Measurements from ENCODE around the gene MPPE1. TPM values are rescaled to one million over a fixed set of nuclear protein-coding genes. Genes with fewer than 3 reads are reported as not detected.
A peak's percentile ranks its signal among the peaks of the same experiment; 100 is the strongest.

MPPE1 gene
- total and polyA plus RNA-seq, 10 of the 15 experiments (the other 5 are each of a cell fraction or from before 2014, with no cell fraction given): 13.8 to 34.5 (median 27.6) TPM

DNA sequence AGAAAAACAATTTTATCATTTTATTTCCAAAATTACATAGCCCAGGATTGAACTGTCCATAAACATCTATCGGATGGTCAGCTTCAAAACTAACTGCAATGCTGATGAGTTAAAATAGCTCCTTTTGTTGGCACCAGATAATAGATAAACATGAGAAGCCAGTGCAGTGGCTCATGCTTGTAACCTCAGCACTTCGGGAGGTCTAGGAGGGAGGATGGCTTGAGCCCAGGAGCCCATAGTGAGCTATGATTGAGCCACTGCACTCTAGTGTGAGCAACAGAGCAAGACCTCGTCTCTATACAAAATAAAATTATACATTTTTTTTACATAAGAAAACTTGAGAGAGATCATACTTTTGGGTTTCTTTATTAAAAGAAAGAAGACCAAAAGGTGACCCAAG, 38.6 kb upstream of the MPPE1 start:
- ChIA-PET CTCF (interaction anchor here (0.9 to 1.5 kb wide), 2 partner anchors 9 to 93 kb away, joined by 3 to 18 read pairs; no protein-coding TSS in a partner anchor), RAD21 (ENCODE audit: unreplicated experiment) (interaction anchor here (1.1 kb wide), 2 partner anchors 8 to 9 kb away, joined by 3 read pairs; no protein-coding TSS in a partner anchor), POLR2A (no interaction called here), SMC1A (ENCODE audit: uncharacterized antibody, unreplicated experiment) (interaction anchor here (0.8 to 1.1 kb wide), 3 partner anchors 8 to 41 kb away, joined by 3 to 5 read pairs (median 3); no protein-coding TSS in a partner anchor)
- no peaks in the 10 kb centered on the region for H3K36me3 ChIP-seq (ENCODE audit: control insufficient read depth in 2 of 2, insufficient read depth in 2 of 2, low read length in 1 of 2)
- no TSS peak for BruUV-seq (replicated peaks)
- peak overlapping the region; percentile 76 for H3K9ac ChIP-seq (ENCODE audit: control insufficient read depth, insufficient read depth, low read length)
- ATAC-seq (peak; percentile 67), FAIRE-seq (peak; percentile 85), DNase-seq (ENCODE audit: low read depth, low spot score) (no peak)
- WGBS (ENCODE audit: insufficient coverage, insufficient replicate concordance, low lambda C conversion rate, missing lambda C conversion rate): 33% methylated on average over 3 of the region's 3 CpGs
- H4K20me1 ChIP-seq (ENCODE audit: control insufficient read depth, insufficient read depth): no peaks in the 10 kb centered on the region
- peak overlapping the region; percentile 66 for H3K4me3 ChIP-seq
- intact Hi-C loops (cut with micrococcal nuclease; ENCODE audit: unreplicated experiment) (no loop called here), in situ Hi-C loops (cut with MboI) (no loop called here)
- peak overlapping the region; percentile 63 for H2AFZ ChIP-seq (ENCODE audit: control insufficient read depth, low read depth, low read length)
- H3K4me2 ChIP-seq (ENCODE audit: control insufficient read depth, insufficient read depth): peak overlapping the region; percentile 84
- H3K9me3 ChIP-seq (replicated peaks; ENCODE audit: control insufficient read depth, insufficient read depth, low read length): no peaks in the 10 kb centered on the region
- H3K4me1 ChIP-seq (ENCODE audit: control insufficient read depth, insufficient read depth, low read length): no peaks in the 10 kb centered on the region
- H3K79me2 ChIP-seq (ENCODE audit: control insufficient read depth, insufficient read depth, low read length): no peaks in the 10 kb centered on the region
- peak overlapping the region; percentile 15; the same call in 1 of the 2 replicates for H3K27ac ChIP-seq (ENCODE audit: control insufficient read depth, insufficient read depth)
- H3K27me3 ChIP-seq (replicated peaks in 1 of 2; ENCODE audit: control insufficient read depth in 2 of 2, insufficient read depth in 2 of 2, low read length in 1 of 2): no peaks in the 10 kb centered on the region
- TF ChIP-seq TCF12 (IDR thresholded peaks at IDR 0.05; ENCODE audit: low read depth, low read length) (no peak), ETV6 (conservative IDR thresholded peaks at IDR 0.05 in 1 of 2, IDR thresholded peaks at IDR 0.05 in 1 of 2; ENCODE audit: borderline replicate concordance in 1 of 2, low read depth in 1 of 2) (no peak), IKZF1 (conservative IDR thresholded peaks at IDR 0.05) (no peak), RELA (IDR thresholded peaks at IDR 0.05; ENCODE audit: borderline replicate concordance, partially characterized antibody) (no peak), NFYB (IDR thresholded peaks at IDR 0.05; ENCODE audit: insufficient read depth, low read depth, low read length) (no peak), JUND (IDR thresholded peaks at IDR 0.05; ENCODE audit: low read depth, low read length) (no peak), HSF1 (IDR thresholded peaks at IDR 0.05; ENCODE audit: low read depth, low read length) (no peak), PML (IDR thresholded peaks at IDR 0.05; ENCODE audit: low read length) (no peak), CREB1 (IDR thresholded peaks at IDR 0.05; ENCODE audit: low read depth) (no peak), CHD1 (IDR thresholded peaks at IDR 0.05; ENCODE audit: low read depth, low read length) (no peak), EZH2 (IDR thresholded peaks at IDR 0.05; ENCODE audit: borderline replicate concordance, control insufficient read depth, low read depth, low read length) (no peak), ZSCAN29 (IDR thresholded peaks at IDR 0.05) (no peak), FOXM1 (IDR thresholded peaks at IDR 0.05; ENCODE audit: low read depth, low read length) (no peak), STAT3 (IDR thresholded peaks at IDR 0.05; ENCODE audit: low read depth, low read length) (no peak), RB1 (IDR thresholded peaks at IDR 0.05; ENCODE audit: borderline replicate concordance) (no peak), SMAD1 (IDR thresholded peaks at IDR 0.05; ENCODE audit: low read depth, partially characterized antibody) (no peak), EP300 (IDR thresholded peaks at IDR 0.05; ENCODE audit: borderline replicate concordance in 1 of 2, control insufficient read depth in 1 of 2, low read depth in 2 of 2, low read length in 2 of 2) (no peak)
- TF ChIP-seq, protein P1, sequence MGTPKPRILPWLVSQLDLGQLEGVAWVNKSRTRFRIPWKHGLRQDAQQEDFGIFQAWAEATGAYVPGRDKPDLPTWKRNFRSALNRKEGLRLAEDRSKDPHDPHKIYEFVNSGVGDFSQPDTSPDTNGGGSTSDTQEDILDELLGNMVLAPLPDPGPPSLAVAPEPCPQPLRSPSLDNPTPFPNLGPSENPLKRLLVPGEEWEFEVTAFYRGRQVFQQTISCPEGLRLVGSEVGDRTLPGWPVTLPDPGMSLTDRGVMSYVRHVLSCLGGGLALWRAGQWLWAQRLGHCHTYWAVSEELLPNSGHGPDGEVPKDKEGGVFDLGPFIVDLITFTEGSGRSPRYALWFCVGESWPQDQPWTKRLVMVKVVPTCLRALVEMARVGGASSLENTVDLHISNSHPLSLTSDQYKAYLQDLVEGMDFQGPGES (IDR thresholded peaks at IDR 0.05): no peak
- TF ChIP-seq, protein P2, sequence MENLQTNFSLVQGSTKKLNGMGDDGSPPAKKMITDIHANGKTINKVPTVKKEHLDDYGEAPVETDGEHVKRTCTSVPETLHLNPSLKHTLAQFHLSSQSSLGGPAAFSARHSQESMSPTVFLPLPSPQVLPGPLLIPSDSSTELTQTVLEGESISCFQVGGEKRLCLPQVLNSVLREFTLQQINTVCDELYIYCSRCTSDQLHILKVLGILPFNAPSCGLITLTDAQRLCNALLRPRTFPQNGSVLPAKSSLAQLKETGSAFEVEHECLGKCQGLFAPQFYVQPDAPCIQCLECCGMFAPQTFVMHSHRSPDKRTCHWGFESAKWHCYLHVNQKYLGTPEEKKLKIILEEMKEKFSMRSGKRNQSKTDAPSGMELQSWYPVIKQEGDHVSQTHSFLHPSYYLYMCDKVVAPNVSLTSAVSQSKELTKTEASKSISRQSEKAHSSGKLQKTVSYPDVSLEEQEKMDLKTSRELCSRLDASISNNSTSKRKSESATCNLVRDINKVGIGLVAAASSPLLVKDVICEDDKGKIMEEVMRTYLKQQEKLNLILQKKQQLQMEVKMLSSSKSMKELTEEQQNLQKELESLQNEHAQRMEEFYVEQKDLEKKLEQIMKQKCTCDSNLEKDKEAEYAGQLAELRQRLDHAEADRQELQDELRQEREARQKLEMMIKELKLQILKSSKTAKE (IDR thresholded peaks at IDR 0.05; ENCODE audit: low read depth, poor library complexity, severe bottlenecking): no peak

Data from GM12878 (cell line).